ENCODE measurements around the gene PPIC.

DNA sequence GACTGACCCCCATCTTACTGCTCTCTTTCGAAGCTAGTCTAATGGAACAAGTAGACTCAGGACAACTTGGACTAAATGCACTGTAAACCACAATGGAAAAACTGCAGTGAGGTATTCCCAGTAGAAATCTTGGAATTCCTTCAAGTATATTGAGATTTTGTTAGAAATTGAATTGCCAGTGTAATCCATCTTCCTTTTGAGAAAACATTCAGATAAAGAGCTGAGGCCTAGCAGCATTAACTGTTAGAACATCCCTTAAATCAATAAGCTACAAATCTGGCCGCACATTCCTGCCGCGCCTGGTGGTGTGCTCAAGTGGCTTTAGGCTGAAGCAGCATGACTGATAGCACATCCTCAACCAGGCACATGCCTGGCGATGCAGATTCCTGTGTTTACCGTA lies 29.3 kb downstream of the PPIC start:
- TF ChIP-seq, protein P1, sequence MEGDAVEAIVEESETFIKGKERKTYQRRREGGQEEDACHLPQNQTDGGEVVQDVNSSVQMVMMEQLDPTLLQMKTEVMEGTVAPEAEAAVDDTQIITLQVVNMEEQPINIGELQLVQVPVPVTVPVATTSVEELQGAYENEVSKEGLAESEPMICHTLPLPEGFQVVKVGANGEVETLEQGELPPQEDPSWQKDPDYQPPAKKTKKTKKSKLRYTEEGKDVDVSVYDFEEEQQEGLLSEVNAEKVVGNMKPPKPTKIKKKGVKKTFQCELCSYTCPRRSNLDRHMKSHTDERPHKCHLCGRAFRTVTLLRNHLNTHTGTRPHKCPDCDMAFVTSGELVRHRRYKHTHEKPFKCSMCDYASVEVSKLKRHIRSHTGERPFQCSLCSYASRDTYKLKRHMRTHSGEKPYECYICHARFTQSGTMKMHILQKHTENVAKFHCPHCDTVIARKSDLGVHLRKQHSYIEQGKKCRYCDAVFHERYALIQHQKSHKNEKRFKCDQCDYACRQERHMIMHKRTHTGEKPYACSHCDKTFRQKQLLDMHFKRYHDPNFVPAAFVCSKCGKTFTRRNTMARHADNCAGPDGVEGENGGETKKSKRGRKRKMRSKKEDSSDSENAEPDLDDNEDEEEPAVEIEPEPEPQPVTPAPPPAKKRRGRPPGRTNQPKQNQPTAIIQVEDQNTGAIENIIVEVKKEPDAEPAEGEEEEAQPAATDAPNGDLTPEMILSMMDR (IDR thresholded peaks at IDR 0.05) = no peak
- TF ChIP-seq ZFX (IDR thresholded peaks at IDR 0.05; ENCODE audit: borderline replicate concordance) = no peak
